ENCODE results near the gene XIRP1.

The XIRP1 gene

GRCh38 chr3:39168156-39168780 lies 24.1 kb downstream of the XIRP1 start:
- no peak for DNase-seq (ENCODE audit: low read depth in 2 of 2)

- DNase-seq (ENCODE audit: low read depth in 2 of 2) = no peak
Measured at GRCh38 chr3:39166932-39167532, 25.4 kb downstream of the XIRP1 start.

GRCh38 chr3:39166134-39166710 lies 26.2 kb downstream of the XIRP1 start:
- no peak for DNase-seq (ENCODE audit: low read depth in 2 of 2)

GRCh38 chr3:39165518-39165917 lies 26.9 kb downstream of the XIRP1 start:
- no peak for DNase-seq (ENCODE audit: low read depth in 2 of 2)

GRCh38 chr3:39164414-39164813 lies 28.0 kb downstream of the XIRP1 start:
- DNase-seq (ENCODE audit: low read depth in 2 of 2) = no peak

GRCh38 chr3:39158148-39158715 lies 34.2 kb downstream of the XIRP1 start:
- DNase-seq (ENCODE audit: low read depth in 2 of 2) = no peak

GRCh38 chr3:39157359-39157758 lies 35.0 kb downstream of the XIRP1 start:
- DNase-seq (ENCODE audit: low read depth in 2 of 2) = no peak

GRCh38 chr3:39156421-39156820 lies 36.0 kb downstream of the XIRP1 start:
- no peak for DNase-seq (ENCODE audit: low read depth in 2 of 2)

- no peak for DNase-seq (ENCODE audit: low read depth in 2 of 2)
Measured at GRCh38 chr3:39154280-39155021, 37.9 kb downstream of the XIRP1 start.

- no peak for DNase-seq (ENCODE audit: low read depth in 2 of 2)
Measured at GRCh38 chr3:39153977-39154279, 38.5 kb downstream of the XIRP1 start.

GRCh38 chr3:39150803-39151631 lies 41.4 kb downstream of the XIRP1 start:
- DNase-seq (ENCODE audit: low read depth in 2 of 2) = peak in 1 of 2 donors; percentile 41

- DNase-seq (ENCODE audit: low read depth in 2 of 2) = no peak
Measured at GRCh38 chr3:39150148-39150802, 42.1 kb downstream of the XIRP1 start.

- no peak for DNase-seq (ENCODE audit: low read depth in 2 of 2)
Measured at GRCh38 chr3:39149498-39150147, 42.8 kb downstream of the XIRP1 start.

- no peak for DNase-seq (ENCODE audit: low read depth in 2 of 2)
Measured at GRCh38 chr3:39149059-39149455, 43.3 kb downstream of the XIRP1 start.

GRCh38 chr3:39148435-39149058 lies 43.8 kb downstream of the XIRP1 start:
- no peak for DNase-seq (ENCODE audit: low read depth in 2 of 2)

GRCh38 chr3:39147711-39148434 lies 44.5 kb downstream of the XIRP1 start:
- no peak for DNase-seq (ENCODE audit: low read depth in 2 of 2)

GRCh38 chr3:39146611-39147591 lies 45.5 kb downstream of the XIRP1 start:
- peak; percentile 53 to 62 for DNase-seq (ENCODE audit: low read depth in 2 of 2)

- DNase-seq (ENCODE audit: low read depth in 2 of 2) = no peak
Measured at GRCh38 chr3:39146083-39146501, 46.3 kb downstream of the XIRP1 start.

Measured in stimulated activated CD8-positive, alpha-beta memory T cell treated with anti-CD3 and anti-CD28 coated beads, Interleukin-15, amount 100 ng/mL, for 4 hours (primary cell).